GM12801 (cell line): Measurements from ENCODE around the gene CCDC27.

ENCODE experiments used
- CTCF ChIP-seq: IDR thresholded peaks from one replicate; pipeline ENCODE4 v1.5.1; 2011; ENCODE audit warnings: control low read depth; ENCODE audit not compliant: insufficient read length; ENCODE audit errors: extremely low read depth

The CCDC27 gene

GRCh38 chr1:3799976-3800685 is 47.9 kb downstream of the CCDC27 start:
- no peak for TF ChIP-seq CTCF

GRCh38 chr1:3803905-3804626 is 51.8 kb downstream of the CCDC27 start:
- no peak for TF ChIP-seq CTCF

GRCh38 chr1:3805038-3805437 is 52.8 kb downstream of the CCDC27 start:
- no peak for TF ChIP-seq CTCF

- no peak for TF ChIP-seq CTCF
Measured at GRCh38 chr1:3807769-3808168, 55.5 kb downstream of the CCDC27 start.

GRCh38 chr1:3809680-3810079 is 57.4 kb downstream of the CCDC27 start:
- no peak for TF ChIP-seq CTCF

- no peak for TF ChIP-seq CTCF
Measured at GRCh38 chr1:3811595-3811911, 59.3 kb downstream of the CCDC27 start.

GRCh38 chr1:3814065-3814464 is 61.8 kb downstream of the CCDC27 start:
- TF ChIP-seq CTCF: no peak
